GM12878 (cell line): Measurements from ENCODE around the gene CSNK1A1. TPM values are rescaled to one million over a fixed set of nuclear protein-coding genes. Genes with fewer than 3 reads are reported as not detected.

Experiments
- ATAC-seq: fragments of 200-7000 bp; cut with Tn5 transposase; 3 replicates; pipeline ENCODE4 v1.9.1; 2020; ENCODE audit warnings: mild to moderate bottlenecking, moderate library complexity
- BruUV-seq: library from RNA; stranded (reverse); fragments of 400-500 nt; replicated peaks from 2 replicates; lab custom pipeline; 2021; lab: Mats Ljungman, UMichigan
- CTCF ChIA-PET: fragments of 300-600 bp; sonication (Branson Sonifier 250); formaldehyde crosslinking; extraction: SDS; loops from one replicate; lab custom pipeline; 2021; ENCODE audit warnings: inconsistent platforms; lab: Yijun Ruan, JAX
- POLR2A ChIA-PET: fragments of 350-600 bp; formaldehyde crosslinking; extraction: SDS; loops from one replicate; lab custom pipeline; 2021; ENCODE audit warnings: inconsistent platforms; lab: Charles Lee
- RAD21 ChIA-PET: fragments of 300-600 bp; sonication (Branson Sonifier 250); formaldehyde crosslinking; loops from one replicate; lab custom pipeline; 2023; ENCODE audit warnings: antibody characterized with exemption; ENCODE audit not compliant: unreplicated experiment; lab: Charles Lee
- SMC1A ChIA-PET: fragments of 300-600 bp; sonication (Branson Sonifier 250); formaldehyde crosslinking; loops from one replicate; lab custom pipeline; 2023; ENCODE audit not compliant: unreplicated experiment, uncharacterized antibody; lab: Charles Lee
- DNase-seq: peaks from one replicate; pipeline ENCODE4 v3.0.0-alpha.2; 2011; ENCODE audit warnings: low read depth, low spot score
- FAIRE-seq: peaks from 3 replicates; lab custom pipeline; 2011; peaks lifted over from hg19 to GRCh38; lab: Jason Lieb, UNC
- H2AFZ ChIP-seq: 2 replicates; pipeline ENCODE4 v1.6.0; 2011; ENCODE audit warnings: low read depth, low read length, control low read depth; ENCODE audit not compliant: control insufficient read depth
- H3K27ac ChIP-seq: 2 replicates; pipeline ENCODE4 v1.5.1; 2011; ENCODE audit warnings: control low read depth; ENCODE audit not compliant: control insufficient read depth, insufficient read depth
- H3K27me3 ChIP-seq, 2 experiments: replicated peaks in 1 of 2; 2 replicates each; pipeline versions ENCODE4 v1.6.0 to v1.6.1; 2011; ENCODE audit warnings: low read length in 1 of 2; ENCODE audit not compliant: control insufficient read depth in 2 of 2, insufficient read depth in 2 of 2
- H3K36me3 ChIP-seq, 2 experiments: 2 replicates each; pipeline ENCODE4 v1.5.1; 2011; ENCODE audit warnings: low read length in 1 of 2; ENCODE audit not compliant: control insufficient read depth in 2 of 2, insufficient read depth in 2 of 2
- H3K4me1 ChIP-seq: 2 replicates; pipeline ENCODE4 v1.6.1; 2011; ENCODE audit warnings: mild to moderate bottlenecking, low read length, moderate library complexity, mixed read lengths; ENCODE audit not compliant: control insufficient read depth, insufficient read depth
- H3K4me2 ChIP-seq: 2 replicates; pipeline ENCODE4 v1.6.0; 2011; ENCODE audit warnings: control low read depth; ENCODE audit not compliant: control insufficient read depth, insufficient read depth
- H3K4me3 ChIP-seq: fragments of 200-600 bp; sonication (generic); 2 replicates; pipeline ENCODE4 v1.5.1; 2016
- H3K79me2 ChIP-seq: 2 replicates; pipeline ENCODE4 v1.6.0; 2011; ENCODE audit warnings: low read length; ENCODE audit not compliant: control insufficient read depth, insufficient read depth
- H3K9ac ChIP-seq: 2 replicates; pipeline ENCODE4 v1.8.0; 2011; ENCODE audit warnings: low read length, control low read depth, mixed read lengths; ENCODE audit not compliant: control insufficient read depth, insufficient read depth
- H3K9me3 ChIP-seq: replicated peaks from 3 replicates; pipeline ENCODE4 v1.5.1; 2011; ENCODE audit warnings: mild to moderate bottlenecking, low read length; ENCODE audit not compliant: control insufficient read depth, insufficient read depth
- H4K20me1 ChIP-seq: 2 replicates; pipeline ENCODE4 v1.6.0; 2011; ENCODE audit not compliant: control insufficient read depth, insufficient read depth
- MXI1 ChIP-seq: fragments of 150-350 bp; IDR thresholded peaks from 2 replicates; pipeline ENCODE4 v1.6.1; 2011; ENCODE audit warnings: low read depth, mild to moderate bottlenecking, inconsistent platforms, low read length, improper control_type of control experiment
- POLR2AphosphoS5 ChIP-seq: IDR thresholded peaks from 2 replicates; pipeline ENCODE4 v1.6.1; 2011; ENCODE audit warnings: mild to moderate bottlenecking, low read length, inconsistent platforms
- ZBTB33 ChIP-seq: fragments of 450-650 bp; IDR thresholded peaks from 2 replicates; pipeline ENCODE4 v1.6.1; 2017; ENCODE audit warnings: mild to moderate bottlenecking
- WGBS: methylation state at CpG from one replicate; pipeline ENCODE4 v1.1.6; 2016; ENCODE audit warnings: low lambda C conversion rate; ENCODE audit not compliant: insufficient replicate concordance, insufficient coverage; ENCODE audit errors: missing lambda C conversion rate; 5-methylcytosine and 5-hydroxymethylcytosine counted together
- in situ Hi-C: fragments of 300-500 bp; cut with MboI; formaldehyde crosslinking; loops from 9 replicates; pipeline ENCODE4 v1.14.3; 2018; ENCODE audit warnings: mixed read lengths
- intact Hi-C: fragments of 100-400 bp; cut with micrococcal nuclease; formaldehyde crosslinking; loops from one replicate; pipeline ENCODE4 v1.14.2; 2022; ENCODE audit not compliant: unreplicated experiment
- polyA plus RNA-seq, 11 experiments: library from polyadenylated mRNA; depleted of rRNA in 4 of 11; unstranded in 6 of 11; stranded (reverse) in 5 of 11; fragments of >200 nt; fragmentation: Nextera tagmentation in 4 of 11; fragmentation: Illumina TruSeq in 1 of 11; extraction: Ambion mirVana in 4 of 11; extraction: Trizol in 1 of 11; gene quantifications; 1 replicate in 1 of 11; 2 replicates in 10 of 11; pipeline versions ENCODE4 v1.2.1 to v1.2.3, GENCODE V29; 2011 to 2016; ENCODE audit warnings: inconsistent platforms in 2 of 11, missing spikeins in 2 of 11, low read depth in 1 of 11
- total RNA-seq, 4 experiments: library from RNA; depleted of rRNA in 3 of 4; stranded (reverse); fragments of >200 nt in 3 of 4; fragmentation: Illumina TruSeq in 1 of 4; extraction: Trizol in 1 of 4; gene quantifications; 2 replicates each; pipeline versions ENCODE4 v1.2.1 to v1.2.3, GENCODE V29; 2013 to 2021
- TF ChIP-seq, protein P1 (sequence below): fragments of 450-650 bp; IDR thresholded peaks from 2 replicates; pipeline ENCODE4 v1.6.1; 2016; ENCODE audit warnings: mild to moderate bottlenecking

The CSNK1A1 gene
- total and polyA plus RNA-seq, 10 of the 15 experiments (the other 5 are each of a cell fraction or from before 2014, with no cell fraction given) = 53.3 to 155 (median 133) TPM

DNA sequence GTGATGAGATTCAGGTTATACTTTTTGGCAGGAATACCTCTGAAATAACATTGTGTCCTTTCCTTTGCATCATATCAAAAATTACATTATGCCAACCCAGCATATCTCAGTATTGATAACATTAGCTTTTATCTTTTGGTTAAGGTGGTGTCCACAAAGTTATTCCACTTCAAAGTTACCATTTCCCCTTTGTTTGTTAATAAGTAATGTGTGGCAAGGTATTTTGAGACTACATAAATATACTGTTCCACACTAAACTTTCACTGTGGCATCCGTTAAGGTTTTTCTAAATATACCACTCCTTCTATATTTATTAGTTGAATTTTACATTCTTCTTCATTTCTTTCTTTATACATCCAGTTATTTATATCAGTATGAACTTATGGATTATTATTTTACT, 16.0 kb upstream of the CSNK1A1 start:
- TF ChIP-seq MXI1 (no peak), ZBTB33 (no peak), POLR2AphosphoS5 (no peak)
- TF ChIP-seq, protein P1, sequence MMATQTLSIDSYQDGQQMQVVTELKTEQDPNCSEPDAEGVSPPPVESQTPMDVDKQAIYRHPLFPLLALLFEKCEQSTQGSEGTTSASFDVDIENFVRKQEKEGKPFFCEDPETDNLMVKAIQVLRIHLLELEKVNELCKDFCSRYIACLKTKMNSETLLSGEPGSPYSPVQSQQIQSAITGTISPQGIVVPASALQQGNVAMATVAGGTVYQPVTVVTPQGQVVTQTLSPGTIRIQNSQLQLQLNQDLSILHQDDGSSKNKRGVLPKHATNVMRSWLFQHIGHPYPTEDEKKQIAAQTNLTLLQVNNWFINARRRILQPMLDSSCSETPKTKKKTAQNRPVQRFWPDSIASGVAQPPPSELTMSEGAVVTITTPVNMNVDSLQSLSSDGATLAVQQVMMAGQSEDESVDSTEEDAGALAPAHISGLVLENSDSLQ = no peak
- Histone ChIP-seq H3K36me3 (no peaks in the 10 kb centered on the region), H3K27ac (no peak overlapping the region), H3K4me3 (no peak overlapping the region), H3K27me3 (no peaks in the 10 kb centered on the region), H3K4me1 (no peaks in the 10 kb centered on the region), H4K20me1 (no peaks in the 10 kb centered on the region), H3K4me2 (no peak overlapping the region), H2AFZ (no peak overlapping the region), H3K79me2 (no peaks in the 10 kb centered on the region), H3K9me3 (no peaks in the 10 kb centered on the region), H3K9ac (no peak overlapping the region)
- WGBS = 89% methylated on average over 1 of the region's 1 CpG
- FAIRE-seq = no peak
- peak; percentile 45 for ATAC-seq
- ChIA-PET POLR2A (no interaction called here), RAD21 (interaction anchor here (0.8 to 4.8 kb wide), 4 partner anchors 15 to 125 kb away, joined by 3 to 39 read pairs (median 6); partner anchors contain the start of gene CSNK1A1), SMC1A (interaction anchor here (1.0 to 4.6 kb wide), 6 partner anchors 8 to 194 kb away, joined by 3 to 37 read pairs (median 6); no protein-coding TSS in a partner anchor), CTCF (interaction anchor here (0.6 to 4.1 kb wide), 19 partner anchors 9 to 806 kb away, joined by 3 to 64 read pairs (median 4); no protein-coding TSS in a partner anchor)
- intact Hi-C loops = loop anchor here (1.0 kb wide), 1 partner anchor 51 kb away; no protein-coding TSS in a partner anchor
- no TSS peak for BruUV-seq
- no peak for DNase-seq
- in situ Hi-C loops = no loop called here
